Mesendoderm (in vitro differentiated cells): ENCODE data around the gene GZMM.

Experiments used
- DNase-seq: peaks from one replicate; pipeline ENCODE4 v3.0.0; 2013
- H2AK5ac ChIP-seq: 2 replicates; pipeline ENCODE4 v1.6.1; 2013; ENCODE audit warnings: low read length, inconsistent platforms
- H2BK120ac ChIP-seq: 2 replicates; pipeline ENCODE4 v1.6.1; 2013; ENCODE audit warnings: low read depth, mild to moderate bottlenecking, low read length, moderate library complexity, mixed read lengths
- H2BK15ac ChIP-seq: replicated peaks from 2 replicates; pipeline ENCODE4 v1.6.1; 2013; ENCODE audit warnings: low read depth, mild to moderate bottlenecking, moderate library complexity
- H2BK5ac ChIP-seq: 2 replicates; pipeline ENCODE4 v1.6.1; 2013; ENCODE audit warnings: low read length, inconsistent platforms
- H3K18ac ChIP-seq: 2 replicates; pipeline ENCODE4 v1.6.1; 2013; ENCODE audit warnings: mild to moderate bottlenecking, low read length, mixed read lengths
- H3K23ac ChIP-seq: one replicate; pipeline ENCODE4 v1.6.1; 2013; ENCODE audit warnings: low read length
- H3K27ac ChIP-seq: 2 replicates; pipeline ENCODE4 v1.5.1; 2013; ENCODE audit warnings: low read depth, mild to moderate bottlenecking, inconsistent platforms, low read length, moderate library complexity
- H3K27me3 ChIP-seq: 2 replicates; pipeline ENCODE4 v1.6.1; 2013; ENCODE audit warnings: low read length, control low read depth, mild to moderate bottlenecking, inconsistent platforms; ENCODE audit not compliant: insufficient read depth, poor library complexity
- H3K36me3 ChIP-seq: 2 replicates; pipeline ENCODE4 v1.6.1; 2013; ENCODE audit warnings: low read length, inconsistent platforms; ENCODE audit not compliant: control insufficient read depth, insufficient read depth
- H3K4ac ChIP-seq: one replicate; pipeline ENCODE4 v1.6.1; 2013; ENCODE audit warnings: low read depth, mild to moderate bottlenecking, low read length, moderate library complexity
- H3K4me1 ChIP-seq: 2 replicates; pipeline ENCODE4 v1.6.1; 2013; ENCODE audit warnings: low read depth, low read length, inconsistent platforms; ENCODE audit not compliant: control insufficient read depth
- H3K4me2 ChIP-seq: 2 replicates; pipeline ENCODE4 v1.6.1; 2013; ENCODE audit warnings: low read length
- H3K4me3 ChIP-seq: 2 replicates; pipeline ENCODE4 v1.5.1; 2013; ENCODE audit warnings: mild to moderate bottlenecking, low read length
- H3K56ac ChIP-seq: one replicate; pipeline ENCODE4 v1.6.1; 2013; ENCODE audit warnings: low read length
- H3K79me1 ChIP-seq: 2 replicates; pipeline ENCODE4 v1.6.1; 2013; ENCODE audit warnings: low read length, inconsistent platforms
- H3K79me2 ChIP-seq: 2 replicates; pipeline ENCODE4 v1.6.1; 2013; ENCODE audit warnings: mild to moderate bottlenecking, low read length; ENCODE audit not compliant: control insufficient read depth, insufficient read depth
- H3K9ac ChIP-seq: 2 replicates; pipeline ENCODE4 v1.6.1; 2013; ENCODE audit warnings: low read length, inconsistent platforms
- H4K5ac ChIP-seq: one replicate; pipeline ENCODE4 v1.6.1; 2013; ENCODE audit warnings: low read length
- H4K8ac ChIP-seq: one replicate; pipeline ENCODE4 v1.6.1; 2013; ENCODE audit warnings: low read depth, mild to moderate bottlenecking, control low read depth, low read length, moderate library complexity
- WGBS: extraction: QIAGEN DNeasy Blood & Tissue Kit; methylation state at CpG from one replicate; pipeline ENCODE4 v1.1.7; 2013; ENCODE audit warnings: low lambda C conversion rate, missing lambda C conversion rate; ENCODE audit not compliant: insufficient coverage; ENCODE audit errors: extremely low coverage; 5-methylcytosine and 5-hydroxymethylcytosine counted together

Gene GZMM

DNA sequence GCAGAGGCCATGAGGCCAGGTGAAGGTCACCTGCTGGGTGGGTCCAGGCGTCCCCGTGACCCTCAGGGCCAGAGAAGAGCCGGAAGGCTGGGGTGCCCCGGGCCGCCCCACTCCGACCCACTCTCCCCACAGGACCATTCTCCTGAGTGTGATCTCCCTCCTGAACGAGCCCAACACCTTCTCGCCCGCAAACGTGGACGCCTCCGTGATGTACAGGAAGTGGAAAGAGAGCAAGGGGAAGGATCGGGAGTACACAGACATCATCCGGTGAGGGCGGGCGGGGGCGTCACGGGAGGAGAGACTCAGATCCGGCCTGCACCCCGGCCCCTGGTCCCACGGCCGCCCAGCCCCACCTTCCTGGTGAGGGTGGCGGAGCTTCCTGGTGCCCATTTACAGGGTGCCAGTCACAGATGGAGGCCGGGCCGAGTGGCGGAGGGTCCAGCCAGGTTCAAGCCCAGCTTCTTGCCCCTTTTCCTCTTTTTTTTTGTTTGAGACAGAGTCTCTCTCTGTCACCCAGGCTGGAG lies 6.9 kb upstream of the GZMM start:
- peaks cover 19% of the 10 kb centered on the region for H3K79me1 ChIP-seq
- DNase-seq: no peak
- H2BK15ac ChIP-seq: no peak overlapping the region
- no peak overlapping the region for H3K23ac ChIP-seq
- no peak overlapping the region for H3K4me3 ChIP-seq
- no peak overlapping the region for H4K8ac ChIP-seq
- H3K18ac ChIP-seq: no peak overlapping the region
- no peak overlapping the region for H3K4me2 ChIP-seq
- no peak overlapping the region for H2BK5ac ChIP-seq
- no peak overlapping the region for H4K5ac ChIP-seq
- H3K79me2 ChIP-seq: peaks cover 33% of the 10 kb centered on the region
- no peak overlapping the region for H2BK120ac ChIP-seq
- no peak overlapping the region for H2AK5ac ChIP-seq
- no peak overlapping the region for H3K4ac ChIP-seq
- H3K36me3 ChIP-seq: peaks cover 5% of the 10 kb centered on the region
- H3K9ac ChIP-seq: no peak overlapping the region
- peaks cover 4% of the 10 kb centered on the region for H3K4me1 ChIP-seq
- WGBS: no CpG with 5 or more reads among the region's 26 CpGs
- no peak overlapping the region for H3K27ac ChIP-seq
- H3K56ac ChIP-seq: no peak overlapping the region
- H3K27me3 ChIP-seq: no peaks in the 10 kb centered on the region

DNA sequence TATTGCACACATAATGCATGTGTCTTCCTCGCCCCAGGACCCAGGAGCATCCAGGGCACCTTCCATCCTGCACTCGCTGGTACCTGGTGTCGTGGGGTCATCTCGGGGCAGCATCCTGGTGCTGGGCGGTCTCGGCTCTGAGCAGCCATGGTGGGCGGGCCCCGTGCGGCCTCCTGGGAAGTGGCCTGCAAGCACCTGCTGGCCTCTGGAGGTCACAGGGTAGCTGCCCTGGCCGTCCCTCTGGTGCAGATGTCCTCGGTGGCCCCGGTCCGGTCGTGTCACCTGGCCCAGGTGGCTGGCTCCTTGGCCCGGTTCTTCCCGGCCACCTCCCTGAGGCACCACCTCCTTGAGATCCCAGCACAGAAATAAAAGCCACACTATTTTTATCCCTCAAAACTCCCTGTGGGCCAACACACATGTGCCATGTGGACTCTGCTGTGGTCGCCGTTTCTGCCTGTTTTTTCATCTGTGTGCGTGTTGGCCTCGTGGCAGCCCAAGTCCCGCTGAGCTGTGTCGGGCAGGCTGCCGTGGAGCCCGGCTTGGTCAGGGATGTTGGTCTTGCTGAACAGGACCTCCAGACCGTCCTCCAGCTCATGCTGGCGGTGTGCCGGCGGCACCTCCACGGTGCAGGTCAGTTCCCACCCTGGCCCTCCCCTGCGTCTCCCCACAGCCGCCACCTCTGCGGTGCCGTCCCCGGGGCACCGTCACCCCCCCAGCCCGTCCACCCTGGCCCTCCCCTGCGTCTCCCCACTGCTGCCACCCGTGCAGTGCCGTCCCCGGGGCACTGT lies 5.0 kb upstream of the GZMM start:
- Histone ChIP-seq H3K56ac (no peak overlapping the region), H2AK5ac (no peak overlapping the region), H3K4me3 (no peak overlapping the region), H4K8ac (no peak overlapping the region), H2BK15ac (no peak overlapping the region), H2BK5ac (no peak overlapping the region), H3K79me1 (peaks cover 11% of the 10 kb centered on the region), H3K4me2 (no peak overlapping the region), H3K4ac (no peak overlapping the region), H3K79me2 (peaks cover 15% of the 10 kb centered on the region), H3K36me3 (peaks cover 5% of the 10 kb centered on the region), H3K4me1 (no peaks in the 10 kb centered on the region), H3K27me3 (no peaks in the 10 kb centered on the region), H3K9ac (no peak overlapping the region), H3K23ac (no peak overlapping the region), H4K5ac (no peak overlapping the region), H3K27ac (no peak overlapping the region), H3K18ac (no peak overlapping the region), H2BK120ac (no peak overlapping the region)
- DNase-seq: no peak
- no CpG with 5 or more reads among the region's 40 CpGs for WGBS

DNA sequence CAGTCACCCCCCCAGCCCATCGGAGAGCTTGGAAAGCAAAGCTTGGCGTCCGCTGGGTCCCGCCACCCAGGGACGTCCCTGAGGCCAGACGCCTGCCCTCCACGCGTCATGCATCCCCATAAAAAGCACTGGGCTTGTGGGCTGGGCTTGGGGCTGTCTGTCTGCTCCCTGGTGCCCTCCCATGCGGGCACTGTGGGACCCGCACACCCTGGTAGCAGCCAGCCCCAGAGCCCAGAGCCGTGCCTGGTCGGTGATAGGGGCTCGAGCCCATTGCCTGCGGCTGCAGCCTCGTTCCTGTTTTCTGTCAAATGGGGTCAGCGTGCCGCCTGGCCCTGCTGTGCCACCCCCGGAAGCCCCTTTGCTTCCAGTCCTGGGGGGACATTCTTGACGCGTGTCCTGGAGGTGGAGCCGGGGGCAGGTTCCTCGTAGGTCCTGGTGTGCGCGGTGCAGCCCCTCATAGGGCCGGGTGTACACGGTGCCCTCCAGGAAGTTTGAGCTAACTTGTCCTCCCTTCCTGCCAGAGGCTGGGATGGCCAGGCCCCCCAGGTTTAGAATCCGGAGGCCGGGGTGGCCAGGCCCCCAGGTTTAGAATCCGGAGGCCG lies 4.3 kb upstream of the GZMM start:
- DNase-seq: no peak
- H4K5ac ChIP-seq: no peak overlapping the region
- peaks cover 9% of the 10 kb centered on the region for H3K79me1 ChIP-seq
- H3K4ac ChIP-seq: no peak overlapping the region
- no peak overlapping the region for H2AK5ac ChIP-seq
- no peak overlapping the region for H4K8ac ChIP-seq
- no peak overlapping the region for H3K23ac ChIP-seq
- no peak overlapping the region for H3K9ac ChIP-seq
- no peak overlapping the region for H3K4me3 ChIP-seq
- H3K4me2 ChIP-seq: no peak overlapping the region
- H3K56ac ChIP-seq: no peak overlapping the region
- H3K18ac ChIP-seq: no peak overlapping the region
- H2BK15ac ChIP-seq: no peak overlapping the region
- no peak overlapping the region for H2BK120ac ChIP-seq
- no CpG with 5 or more reads among the region's 30 CpGs for WGBS
- peaks cover 5% of the 10 kb centered on the region for H3K36me3 ChIP-seq
- H3K4me1 ChIP-seq: no peaks in the 10 kb centered on the region
- peaks cover 9% of the 10 kb centered on the region for H3K79me2 ChIP-seq
- H2BK5ac ChIP-seq: no peak overlapping the region
- no peak overlapping the region for H3K27ac ChIP-seq
- H3K27me3 ChIP-seq: no peaks in the 10 kb centered on the region

DNA sequence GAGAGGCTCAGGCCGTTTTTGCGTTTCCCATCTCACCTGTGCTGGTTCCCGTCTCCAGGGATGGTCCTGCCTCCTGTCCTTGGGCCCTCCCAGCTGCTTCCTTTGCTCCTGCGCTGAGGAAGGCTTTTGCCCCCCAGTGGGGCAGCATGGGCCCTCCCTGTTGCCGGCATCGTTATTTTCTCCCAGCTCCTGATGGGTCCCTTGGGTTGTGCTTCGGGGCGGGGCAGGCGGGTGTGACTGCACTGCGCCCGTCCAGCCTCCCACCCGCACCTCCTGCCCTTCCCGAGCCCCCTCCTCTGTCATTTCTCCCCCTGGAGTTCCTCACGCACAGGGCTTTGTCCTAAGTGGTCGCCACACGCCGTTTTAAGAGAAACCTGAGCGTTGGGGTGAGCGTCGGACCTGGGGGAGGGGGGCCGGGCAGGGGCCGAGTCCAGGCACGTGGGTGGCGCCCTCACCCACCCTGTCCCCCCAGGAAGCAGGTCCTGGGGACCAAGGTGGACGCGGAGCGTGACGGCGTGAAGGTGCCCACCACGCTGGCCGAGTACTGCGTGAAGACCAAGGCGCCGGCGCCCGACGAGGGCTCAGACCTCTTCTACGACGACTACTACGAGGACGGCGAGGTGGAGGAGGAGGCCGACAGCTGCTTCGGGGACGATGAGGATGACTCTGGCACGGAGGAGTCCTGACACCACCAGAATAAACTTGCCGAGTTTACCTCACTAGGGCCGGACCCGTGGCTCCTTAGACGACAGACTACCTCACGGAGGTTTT lies 2.8 kb upstream of the GZMM start:
- no peak overlapping the region for H2AK5ac ChIP-seq
- H3K27ac ChIP-seq: no peak overlapping the region
- H2BK15ac ChIP-seq: no peak overlapping the region
- H4K5ac ChIP-seq: no peak overlapping the region
- no peak overlapping the region for H2BK120ac ChIP-seq
- H4K8ac ChIP-seq: no peak overlapping the region
- no peak overlapping the region for H3K4me2 ChIP-seq
- peaks cover 5% of the 10 kb centered on the region for H3K36me3 ChIP-seq
- H3K23ac ChIP-seq: no peak overlapping the region
- no peak overlapping the region for H3K18ac ChIP-seq
- no CpG with 5 or more reads among the region's 51 CpGs for WGBS
- H3K56ac ChIP-seq: no peak overlapping the region
- no peaks in the 10 kb centered on the region for H3K79me2 ChIP-seq
- peaks cover 2% of the 10 kb centered on the region for H3K79me1 ChIP-seq
- H3K27me3 ChIP-seq: no peaks in the 10 kb centered on the region
- no peak overlapping the region for H2BK5ac ChIP-seq
- no peaks in the 10 kb centered on the region for H3K4me1 ChIP-seq
- no peak overlapping the region for H3K9ac ChIP-seq
- no peak overlapping the region for H3K4ac ChIP-seq
- no peak for DNase-seq
- H3K4me3 ChIP-seq: no peak overlapping the region

- no peak overlapping the region for H3K56ac ChIP-seq
- no peak overlapping the region for H3K18ac ChIP-seq
- H2BK15ac ChIP-seq: no peak overlapping the region
- peaks cover 5% of the 10 kb centered on the region for H3K36me3 ChIP-seq
- WGBS: no CpG with 5 or more reads among the region's 26 CpGs
- H2BK5ac ChIP-seq: no peak overlapping the region
- H3K79me1 ChIP-seq: peaks cover 2% of the 10 kb centered on the region
- no peak overlapping the region for H2AK5ac ChIP-seq
- no peaks in the 10 kb centered on the region for H3K27me3 ChIP-seq
- no peak overlapping the region for H3K4me3 ChIP-seq
- H2BK120ac ChIP-seq: no peak overlapping the region
- no peaks in the 10 kb centered on the region for H3K79me2 ChIP-seq
- H3K9ac ChIP-seq: no peak overlapping the region
- no peak overlapping the region for H3K4me2 ChIP-seq
- H4K5ac ChIP-seq: no peak overlapping the region
- H3K4me1 ChIP-seq: no peaks in the 10 kb centered on the region
- H4K8ac ChIP-seq: no peak overlapping the region
- no peak overlapping the region for H3K4ac ChIP-seq
- no peak for DNase-seq
- no peak overlapping the region for H3K23ac ChIP-seq
- no peak overlapping the region for H3K27ac ChIP-seq
Observed at GRCh38 chr19:541699-542098, 2.2 kb upstream of the GZMM start.
